GM12874 (cell line): Measurements from ENCODE around the gene LUZP2.

ENCODE experiments used
- TF ChIP-seq, protein P1 (sequence below): IDR thresholded peaks from 2 replicates; pipeline ENCODE4 v1.5.1; 2011; ENCODE audit warnings: low read depth, mild to moderate bottlenecking, control low read depth, low read length, moderate library complexity; ENCODE audit not compliant: insufficient read depth

LUZP2 gene

GRCh38 chr11:24496736-24497725 lies at the start of gene LUZP2:
LUZP2 (plus strand) TSS chr11:24497053.
- TF ChIP-seq, protein P1, sequence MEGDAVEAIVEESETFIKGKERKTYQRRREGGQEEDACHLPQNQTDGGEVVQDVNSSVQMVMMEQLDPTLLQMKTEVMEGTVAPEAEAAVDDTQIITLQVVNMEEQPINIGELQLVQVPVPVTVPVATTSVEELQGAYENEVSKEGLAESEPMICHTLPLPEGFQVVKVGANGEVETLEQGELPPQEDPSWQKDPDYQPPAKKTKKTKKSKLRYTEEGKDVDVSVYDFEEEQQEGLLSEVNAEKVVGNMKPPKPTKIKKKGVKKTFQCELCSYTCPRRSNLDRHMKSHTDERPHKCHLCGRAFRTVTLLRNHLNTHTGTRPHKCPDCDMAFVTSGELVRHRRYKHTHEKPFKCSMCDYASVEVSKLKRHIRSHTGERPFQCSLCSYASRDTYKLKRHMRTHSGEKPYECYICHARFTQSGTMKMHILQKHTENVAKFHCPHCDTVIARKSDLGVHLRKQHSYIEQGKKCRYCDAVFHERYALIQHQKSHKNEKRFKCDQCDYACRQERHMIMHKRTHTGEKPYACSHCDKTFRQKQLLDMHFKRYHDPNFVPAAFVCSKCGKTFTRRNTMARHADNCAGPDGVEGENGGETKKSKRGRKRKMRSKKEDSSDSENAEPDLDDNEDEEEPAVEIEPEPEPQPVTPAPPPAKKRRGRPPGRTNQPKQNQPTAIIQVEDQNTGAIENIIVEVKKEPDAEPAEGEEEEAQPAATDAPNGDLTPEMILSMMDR, result no peak

GRCh38 chr11:24453129-24453718 lies 43.6 kb upstream of the LUZP2 start:
- TF ChIP-seq, protein P1, result no peak

- TF ChIP-seq, protein P1, result no peak
These were observed 38.9 kb upstream of the LUZP2 start for GRCh38 chr11:24457985-24458384.

DNA sequence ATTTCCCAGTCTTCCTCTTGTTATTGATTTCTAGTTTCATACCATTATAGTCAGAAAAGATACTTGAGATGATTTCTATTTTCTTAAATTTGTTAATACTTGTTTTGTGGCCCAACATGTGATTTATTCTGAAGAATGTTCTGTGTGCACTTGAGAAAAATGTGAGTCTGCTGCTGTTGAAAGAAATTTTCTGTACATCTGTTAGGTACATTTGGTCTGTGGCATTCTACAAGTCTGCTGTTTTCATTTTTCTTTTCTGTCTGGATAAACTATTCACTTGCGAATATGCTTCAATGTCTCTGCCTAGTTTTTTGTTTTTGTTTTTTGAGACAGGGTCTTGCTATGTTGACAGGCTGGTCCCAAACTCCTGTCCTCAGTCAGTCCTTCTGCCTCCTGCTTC lies 26.4 kb upstream of the LUZP2 start:
- TF ChIP-seq, protein P1, result no peak

GRCh38 chr11:24471084-24471483 lies 25.8 kb upstream of the LUZP2 start:
- TF ChIP-seq, protein P1, result no peak

DNA sequence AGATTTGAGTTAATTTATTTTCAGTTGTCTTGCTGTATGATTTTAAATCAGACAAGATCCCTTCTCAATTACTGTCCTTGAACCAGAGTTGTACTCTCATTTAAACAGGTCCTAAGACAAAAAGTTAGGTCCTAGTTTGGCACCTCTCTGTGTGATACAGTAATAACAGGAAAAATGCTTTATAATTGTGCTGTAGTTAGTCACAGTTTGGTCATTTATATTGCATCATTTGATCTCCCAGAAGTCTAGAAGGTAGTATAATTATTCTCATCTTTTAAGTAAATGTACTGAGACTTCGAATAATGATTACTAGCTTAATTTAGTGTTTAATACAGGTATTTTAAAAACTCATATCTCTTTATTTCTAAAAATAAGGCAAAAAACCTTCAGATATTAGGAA lies 18.1 kb upstream of the LUZP2 start:
- TF ChIP-seq, protein P1, result no peak

- TF ChIP-seq, protein P1, result no peak
These were observed 7.4 kb upstream of the LUZP2 start for GRCh38 chr11:24489477-24489876.
